Activated CD4-positive, CD25-positive, alpha-beta regulatory T cell treated with anti-CD3 and anti-CD28 coated beads, Interleukin-2, amount 50 U/mL, for 24 hours (primary cell): Measurements from ENCODE around the gene E2F4.

Experiments
- ATAC-seq, 2 donors: fragments of 150-1000 bp; cut with Tn5 transposase; one replicate each; pipeline ENCODE4 v1.10.0; 2021; ENCODE audit warnings: mild to moderate bottlenecking in 1 of 2, moderate library complexity in 1 of 2

The E2F4 gene, protein sequence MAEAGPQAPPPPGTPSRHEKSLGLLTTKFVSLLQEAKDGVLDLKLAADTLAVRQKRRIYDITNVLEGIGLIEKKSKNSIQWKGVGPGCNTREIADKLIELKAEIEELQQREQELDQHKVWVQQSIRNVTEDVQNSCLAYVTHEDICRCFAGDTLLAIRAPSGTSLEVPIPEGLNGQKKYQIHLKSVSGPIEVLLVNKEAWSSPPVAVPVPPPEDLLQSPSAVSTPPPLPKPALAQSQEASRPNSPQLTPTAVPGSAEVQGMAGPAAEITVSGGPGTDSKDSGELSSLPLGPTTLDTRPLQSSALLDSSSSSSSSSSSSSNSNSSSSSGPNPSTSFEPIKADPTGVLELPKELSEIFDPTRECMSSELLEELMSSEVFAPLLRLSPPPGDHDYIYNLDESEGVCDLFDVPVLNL

DNA sequence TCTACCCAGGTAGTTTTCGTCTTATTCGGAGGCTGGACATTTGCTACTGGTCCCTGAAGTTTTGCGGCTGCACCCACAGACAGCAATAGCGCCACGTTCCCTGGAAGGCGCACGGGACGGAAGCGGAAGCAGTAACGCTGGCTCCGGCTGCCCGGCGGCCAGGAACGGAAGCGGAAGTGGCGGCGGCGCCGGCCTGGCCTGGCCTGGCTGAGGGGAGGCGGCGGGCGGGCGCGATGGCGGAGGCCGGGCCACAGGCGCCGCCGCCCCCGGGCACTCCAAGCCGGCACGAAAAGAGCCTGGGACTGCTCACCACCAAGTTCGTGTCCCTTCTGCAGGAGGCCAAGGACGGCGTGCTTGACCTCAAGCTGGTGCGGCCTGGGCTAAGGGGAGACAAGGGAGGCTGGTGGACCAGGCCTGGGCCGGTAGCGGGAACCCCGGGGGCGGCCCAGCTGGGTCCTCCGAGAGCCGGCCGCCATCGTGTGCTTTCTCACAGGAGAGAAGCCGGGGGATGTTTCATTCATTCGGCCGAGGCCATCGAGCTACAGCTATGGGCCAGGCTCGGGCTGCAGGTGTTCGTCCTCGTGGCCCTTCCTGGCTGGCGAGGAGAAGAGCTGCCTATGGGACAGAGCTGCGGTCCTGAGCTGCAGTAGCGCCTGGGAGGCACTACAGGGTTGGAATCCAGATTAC is at the start of gene E2F4:
Gene E2F4 (plus strand): TSS at position 161 of the 687 bp plus-strand sequence. CDS start 73 bp downstream, at position 234.
- ATAC-seq: peak; percentile 97 to 99

DNA sequence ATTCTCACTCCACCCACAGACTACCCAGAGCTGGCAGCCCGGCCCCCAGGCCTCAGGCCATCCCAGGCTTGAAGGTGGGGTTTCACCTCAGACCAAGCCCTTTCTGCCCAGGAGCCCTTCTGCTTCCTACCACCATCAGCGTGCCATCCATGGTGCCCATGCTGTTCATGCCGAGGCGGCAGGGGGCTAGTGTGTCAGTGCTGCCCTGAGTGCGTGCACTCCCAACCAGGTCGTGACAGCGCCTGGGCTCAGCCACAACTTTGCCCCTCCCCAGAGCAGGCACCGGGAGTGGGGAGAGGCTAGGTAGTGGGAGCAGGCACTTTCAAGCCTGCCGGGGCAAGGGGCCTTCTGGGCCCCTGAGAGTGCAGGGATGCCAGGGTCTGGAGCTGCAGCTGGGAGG is 49.6 kb upstream of the E2F4 start:
- no peak for ATAC-seq

DNA sequence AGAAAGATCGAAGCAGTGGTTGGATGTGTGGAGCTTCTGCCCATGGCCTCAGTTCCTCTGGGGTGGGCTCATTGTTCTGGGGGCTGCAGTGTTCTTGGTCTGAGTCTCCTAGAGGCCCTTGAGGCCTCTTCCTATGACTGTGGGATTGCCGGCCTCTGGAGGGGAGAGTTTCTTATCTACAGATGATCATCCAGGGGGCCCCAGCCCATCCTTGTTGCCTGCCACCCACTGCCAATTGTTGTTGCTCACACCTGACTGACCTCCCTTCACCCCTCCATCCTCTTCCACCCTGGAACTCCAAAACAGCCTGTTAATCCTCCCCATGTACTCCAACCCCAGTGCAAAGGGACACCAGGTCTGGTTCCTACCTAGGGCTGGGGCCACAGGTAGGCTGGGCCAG is 47.0 kb upstream of the E2F4 start:
- no peak for ATAC-seq

DNA sequence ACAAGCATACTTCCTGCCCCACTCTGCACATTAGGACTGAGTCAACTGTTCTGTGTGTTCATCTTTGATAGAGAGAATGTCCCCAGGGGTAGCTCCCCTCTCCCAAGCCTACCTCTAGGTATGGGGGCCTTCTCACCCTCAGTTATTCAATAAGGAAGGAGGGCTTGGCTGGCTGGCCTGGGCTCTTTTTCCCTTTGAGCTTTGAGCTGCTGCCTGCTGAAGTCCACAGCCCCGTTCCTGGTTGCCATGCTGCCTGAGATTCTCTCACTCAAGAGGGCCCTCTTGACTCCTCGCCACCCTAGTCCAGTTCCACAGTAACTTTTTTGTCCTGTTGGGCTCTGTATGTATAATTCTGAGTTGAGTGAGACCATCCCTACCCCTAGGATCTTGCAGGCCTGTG is 46.2 kb upstream of the E2F4 start:
- ATAC-seq: no peak

DNA sequence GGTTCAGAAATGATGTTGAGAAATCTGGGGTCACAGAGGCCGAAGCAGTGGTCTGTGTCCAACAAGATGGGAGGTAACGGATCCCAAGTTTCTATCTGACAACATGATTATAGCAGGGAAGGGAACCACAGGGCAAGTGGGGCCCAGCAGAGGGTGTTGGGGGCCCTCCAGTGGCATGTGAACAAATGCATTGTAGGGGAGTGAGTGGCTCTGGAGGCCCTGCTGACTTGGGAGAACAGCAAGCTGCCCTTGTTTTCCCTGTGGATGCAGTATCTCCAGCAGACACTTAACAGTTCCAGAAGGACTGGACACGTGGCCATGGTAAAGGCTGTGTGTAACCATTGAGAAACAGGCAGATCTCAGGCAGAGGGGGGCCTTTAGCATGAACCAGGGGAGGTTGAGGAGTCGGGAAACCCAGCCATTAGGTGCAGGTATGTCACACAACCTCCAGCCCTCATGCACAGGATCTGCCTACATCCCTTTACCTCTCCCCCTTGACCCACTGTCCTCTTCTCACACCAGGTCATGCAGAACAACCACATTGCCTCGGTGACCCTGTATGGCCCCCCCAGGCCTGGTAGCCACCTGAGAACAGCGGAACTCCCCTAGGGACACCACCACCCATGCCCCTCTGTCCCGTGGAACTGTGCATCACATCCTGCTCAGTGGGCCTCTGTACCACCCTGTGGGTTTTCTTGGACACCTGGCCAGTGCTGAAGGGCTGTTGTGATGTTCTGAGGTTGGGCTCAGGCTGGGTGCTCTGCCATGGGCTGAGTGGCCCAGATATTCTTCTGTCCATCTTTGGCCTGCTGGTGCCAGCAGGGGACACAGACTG is 45.2 kb upstream of the E2F4 start:
- no peak for ATAC-seq

DNA sequence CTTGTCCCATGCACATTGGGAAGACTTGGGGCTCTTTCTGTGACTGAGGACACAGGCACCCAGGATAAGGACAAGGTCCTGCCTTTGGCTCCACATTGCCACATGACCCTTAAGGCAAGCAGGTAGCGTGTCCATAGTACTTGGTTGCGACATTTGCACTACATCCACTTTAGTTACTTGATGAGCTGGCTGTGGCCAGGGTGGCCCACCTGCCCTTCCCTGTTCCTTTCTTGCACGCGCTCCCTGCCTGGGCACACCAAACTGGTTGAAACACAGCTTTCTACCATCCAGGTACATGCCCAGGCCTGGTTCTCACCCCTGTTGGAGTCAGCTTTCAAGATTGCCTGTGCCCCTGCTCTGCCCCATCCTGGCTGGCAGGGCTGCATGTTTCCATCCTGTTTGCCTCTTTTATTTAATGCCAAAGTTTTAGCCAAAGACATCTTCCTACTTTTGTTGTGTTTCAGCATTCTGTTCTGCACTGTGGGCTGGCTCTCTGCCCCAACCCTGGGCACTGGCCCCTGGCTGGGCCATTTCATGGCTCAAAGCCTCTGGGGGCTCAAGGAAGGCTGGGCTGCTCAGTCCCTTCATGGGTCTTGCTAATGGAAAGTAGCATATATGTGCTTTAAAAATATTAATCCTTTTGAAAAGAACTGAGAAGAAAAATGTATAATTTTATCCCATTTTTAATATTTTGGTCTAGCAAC is 44.4 kb upstream of the E2F4 start:
- no peak for ATAC-seq

DNA sequence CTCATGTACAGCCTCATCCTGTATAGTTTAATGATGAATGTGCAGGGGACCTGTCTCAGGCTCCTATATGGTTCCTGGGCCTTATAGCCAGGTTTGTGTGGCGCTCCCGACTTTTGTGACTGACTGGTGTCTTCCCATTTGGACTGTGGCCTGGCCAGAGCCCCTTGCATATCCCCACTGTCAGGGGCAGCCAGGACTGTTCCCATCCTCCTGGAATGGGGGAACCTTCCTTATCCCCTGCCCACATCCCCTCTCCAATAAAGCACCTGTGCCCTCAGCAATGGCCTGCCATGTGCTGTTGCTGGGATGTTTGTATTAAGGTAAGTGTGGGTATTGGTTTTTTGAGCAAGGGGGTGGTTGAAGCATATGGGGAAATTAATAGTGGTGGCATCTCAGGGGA is 43.7 kb upstream of the E2F4 start:
- no peak for ATAC-seq

DNA sequence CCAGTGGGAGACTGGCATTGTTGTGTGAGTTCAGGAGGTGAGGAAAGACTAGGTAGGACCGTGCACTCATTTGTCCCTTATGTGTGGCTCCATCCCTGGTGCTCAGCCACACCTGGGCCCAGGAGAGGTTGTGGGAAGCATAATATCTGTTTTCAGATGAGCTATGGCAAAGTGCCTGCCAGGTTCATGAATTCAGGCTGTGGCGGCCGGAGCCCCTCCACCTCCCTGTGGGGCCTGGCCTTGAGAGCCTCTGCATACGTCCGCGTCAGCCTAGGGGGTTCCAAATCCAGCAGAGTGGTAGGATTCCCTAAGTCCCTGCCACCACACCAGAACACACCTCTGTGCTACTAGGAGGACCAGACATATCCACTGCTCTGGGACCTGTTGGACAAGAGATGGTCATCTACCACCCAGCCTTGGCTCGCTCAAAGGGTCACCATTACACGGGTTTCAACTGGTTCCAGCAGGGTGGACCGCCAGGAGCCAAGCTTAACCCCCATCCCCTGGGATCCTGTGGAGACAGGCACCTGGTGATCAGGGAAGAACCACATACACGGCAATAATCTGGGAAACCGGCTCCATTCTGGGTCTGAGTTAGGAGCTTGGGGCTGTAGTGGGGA is 43.2 kb upstream of the E2F4 start:
- no peak for ATAC-seq

DNA sequence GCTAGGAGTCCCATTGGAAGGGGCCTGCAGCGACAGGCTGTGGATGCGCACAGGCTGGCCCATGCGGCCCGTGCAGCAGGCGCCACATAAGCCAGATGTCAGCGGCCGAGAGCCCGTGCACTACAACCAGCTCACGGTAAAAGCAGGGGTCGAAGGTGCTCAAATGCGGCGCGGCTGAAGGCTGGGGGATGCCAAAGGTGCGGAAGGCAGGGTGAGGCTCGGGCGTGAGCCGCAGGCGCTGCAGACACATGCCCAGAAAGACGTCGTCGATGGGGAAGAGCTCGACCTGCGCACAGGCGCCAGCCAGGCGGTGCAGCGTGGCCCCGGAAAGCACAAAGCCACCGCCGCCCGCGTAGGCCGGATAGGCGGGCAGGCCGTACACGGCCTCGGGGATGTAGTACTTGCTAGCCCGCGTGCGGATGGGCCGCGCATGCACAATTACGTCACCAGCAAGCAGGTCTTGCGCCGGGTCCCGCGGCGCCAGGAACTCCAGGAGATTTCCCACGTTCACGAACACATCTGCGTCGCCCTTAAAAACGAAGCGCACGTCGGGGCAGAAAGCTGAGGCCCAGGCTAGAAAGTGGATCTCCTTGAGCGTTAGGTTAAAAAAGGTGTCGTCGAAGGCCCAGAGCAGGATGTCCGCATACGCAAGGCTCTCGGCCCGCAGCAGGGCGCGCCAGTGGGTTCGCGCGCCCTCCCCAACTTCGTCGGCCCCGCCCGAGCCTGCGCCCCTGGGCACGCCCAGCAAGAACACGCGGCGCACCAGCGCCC is 42.5 kb upstream of the E2F4 start:
- no peak for ATAC-seq

DNA sequence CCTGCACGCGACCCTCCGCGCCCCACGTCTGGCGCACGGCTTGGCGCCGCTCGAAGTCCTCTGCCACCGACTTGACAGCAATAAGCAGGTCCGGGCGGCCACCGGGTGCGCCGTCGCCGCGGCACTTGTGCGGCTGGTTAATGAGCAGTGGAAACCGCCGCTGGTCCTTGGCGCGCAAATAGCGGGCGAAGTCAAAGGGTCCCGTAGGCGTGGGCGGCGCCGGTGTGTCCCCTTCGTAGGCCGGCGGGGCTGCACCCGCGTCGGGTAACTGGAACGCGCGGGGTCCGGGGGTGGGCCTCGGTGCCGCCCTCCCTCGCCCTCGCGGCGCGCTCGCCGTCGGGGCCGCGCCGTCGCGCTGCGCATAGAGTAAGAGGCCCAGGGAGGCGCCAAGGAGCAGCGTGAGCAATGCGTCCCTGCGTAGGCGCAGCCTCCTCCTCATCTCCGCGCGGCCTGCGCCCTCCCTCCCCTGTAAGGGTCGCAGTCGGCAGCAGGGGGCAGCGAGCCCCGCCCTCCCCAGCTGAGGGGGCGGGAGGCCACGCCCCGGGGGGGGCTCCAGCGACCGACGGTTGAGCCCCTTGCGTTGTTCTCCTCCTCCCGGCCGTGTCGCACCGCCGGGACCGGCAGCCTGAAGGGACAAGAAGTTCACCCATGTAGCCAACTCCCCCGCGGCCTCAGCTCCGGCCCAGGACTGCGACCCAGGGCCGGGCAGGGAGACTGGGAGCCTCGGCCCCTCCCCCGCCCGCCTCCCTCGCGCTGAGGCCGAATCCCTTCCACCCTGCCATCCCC is 41.7 kb upstream of the E2F4 start:
- ATAC-seq: peak; percentile 69 to 74

DNA sequence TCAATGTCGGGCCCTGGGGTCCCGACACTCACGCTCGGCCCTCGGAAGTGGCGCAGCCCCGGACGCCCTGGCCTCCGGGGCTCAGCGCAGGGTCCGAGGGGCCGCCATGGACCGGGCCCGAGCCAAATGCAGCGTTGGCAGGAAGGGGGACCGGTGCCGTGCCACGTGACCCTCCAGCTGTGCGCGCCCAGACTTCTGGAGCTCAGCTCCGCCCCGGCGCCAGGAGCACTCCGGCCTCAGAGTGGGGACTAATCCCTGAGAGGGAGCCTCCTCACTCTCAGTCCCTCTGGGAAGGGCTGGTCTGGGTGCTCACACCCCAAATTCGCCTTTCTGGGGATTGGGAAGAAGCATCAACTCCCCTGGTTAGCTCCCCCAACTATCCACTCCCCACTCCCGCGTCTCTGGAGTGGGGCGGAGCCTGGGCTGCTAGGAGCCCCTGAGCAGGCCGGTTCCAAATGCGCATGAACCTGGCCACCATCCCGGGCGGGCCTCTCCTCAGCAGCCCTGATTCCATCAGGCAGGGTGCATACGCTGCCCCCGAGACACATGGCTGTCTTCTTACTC is 41.0 kb upstream of the E2F4 start, which contains the start of gene B3GNT9:
Gene B3GNT9 (minus strand): TSS at position 166 of the 564 bp plus-strand sequence. CDS start 513 bp downstream, outside the sequence.
- ATAC-seq: no peak

DNA sequence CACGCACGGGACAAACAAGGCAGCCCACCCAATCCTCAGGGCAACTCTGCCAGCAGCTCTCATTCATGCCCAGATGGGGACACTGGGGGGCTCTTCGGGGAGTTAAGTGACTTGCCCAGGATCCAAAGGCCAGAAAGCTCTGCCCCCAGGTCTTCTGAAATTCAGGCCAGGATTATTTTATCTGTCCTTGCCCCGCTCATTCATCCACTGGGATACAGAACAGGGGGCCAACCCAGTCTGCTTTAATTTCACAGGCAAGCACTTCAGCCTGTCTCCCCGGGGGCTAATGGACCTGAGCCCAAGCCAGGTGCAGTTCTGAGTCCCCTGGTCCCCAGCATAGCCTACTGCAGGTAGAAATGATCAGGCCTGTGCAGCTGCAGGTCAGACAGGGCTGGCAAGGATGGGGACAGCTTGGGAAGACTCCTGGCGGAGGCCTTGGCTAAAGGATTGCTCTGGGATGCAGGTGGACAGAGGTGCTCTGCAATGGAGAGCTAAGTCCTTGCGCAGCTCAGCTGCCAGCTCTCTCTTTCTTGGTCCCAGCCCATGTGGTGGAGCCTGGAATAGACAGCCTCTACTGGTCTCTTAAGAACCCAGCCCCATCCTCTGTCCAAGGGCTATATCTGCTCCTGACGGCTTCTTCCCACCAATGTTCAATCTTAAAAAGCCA is 40.4 kb upstream of the E2F4 start:
- no peak for ATAC-seq

DNA sequence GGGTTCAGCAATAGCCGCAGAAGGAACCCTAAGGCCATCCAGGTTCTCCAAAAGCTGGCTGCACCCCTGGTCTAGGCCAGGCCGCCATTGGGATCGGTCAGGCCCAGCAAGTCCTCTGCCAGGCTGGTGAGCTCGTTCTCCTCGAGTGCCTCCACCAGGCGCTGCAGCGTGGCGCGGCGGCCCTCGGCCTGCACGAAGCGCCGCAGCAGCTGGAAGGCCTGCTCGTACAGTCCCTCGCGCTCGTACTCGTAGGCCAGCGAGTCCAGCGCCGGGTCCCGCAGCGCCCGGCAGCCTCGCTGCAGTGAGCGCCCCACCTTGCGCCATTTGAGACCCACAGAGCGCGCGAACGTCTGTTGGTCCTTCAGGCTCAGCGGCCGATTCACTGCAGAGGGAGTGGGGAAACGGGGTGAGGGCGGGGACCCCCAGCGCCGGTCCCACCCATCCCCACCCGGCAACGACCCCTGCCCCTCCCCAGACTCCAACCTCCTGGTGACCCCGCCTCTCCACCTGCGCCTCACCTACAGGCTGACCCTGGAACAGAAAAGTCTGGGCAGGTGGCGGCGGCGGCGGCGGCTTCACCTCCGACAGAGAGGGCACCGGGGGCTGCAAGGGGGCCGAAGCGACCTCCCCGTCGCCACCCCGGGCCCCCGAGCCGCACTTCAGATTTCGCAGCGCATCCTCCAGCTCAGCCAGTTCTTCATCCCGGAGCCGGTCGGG is 37.2 kb upstream of the E2F4 start:
- no peak for ATAC-seq

DNA sequence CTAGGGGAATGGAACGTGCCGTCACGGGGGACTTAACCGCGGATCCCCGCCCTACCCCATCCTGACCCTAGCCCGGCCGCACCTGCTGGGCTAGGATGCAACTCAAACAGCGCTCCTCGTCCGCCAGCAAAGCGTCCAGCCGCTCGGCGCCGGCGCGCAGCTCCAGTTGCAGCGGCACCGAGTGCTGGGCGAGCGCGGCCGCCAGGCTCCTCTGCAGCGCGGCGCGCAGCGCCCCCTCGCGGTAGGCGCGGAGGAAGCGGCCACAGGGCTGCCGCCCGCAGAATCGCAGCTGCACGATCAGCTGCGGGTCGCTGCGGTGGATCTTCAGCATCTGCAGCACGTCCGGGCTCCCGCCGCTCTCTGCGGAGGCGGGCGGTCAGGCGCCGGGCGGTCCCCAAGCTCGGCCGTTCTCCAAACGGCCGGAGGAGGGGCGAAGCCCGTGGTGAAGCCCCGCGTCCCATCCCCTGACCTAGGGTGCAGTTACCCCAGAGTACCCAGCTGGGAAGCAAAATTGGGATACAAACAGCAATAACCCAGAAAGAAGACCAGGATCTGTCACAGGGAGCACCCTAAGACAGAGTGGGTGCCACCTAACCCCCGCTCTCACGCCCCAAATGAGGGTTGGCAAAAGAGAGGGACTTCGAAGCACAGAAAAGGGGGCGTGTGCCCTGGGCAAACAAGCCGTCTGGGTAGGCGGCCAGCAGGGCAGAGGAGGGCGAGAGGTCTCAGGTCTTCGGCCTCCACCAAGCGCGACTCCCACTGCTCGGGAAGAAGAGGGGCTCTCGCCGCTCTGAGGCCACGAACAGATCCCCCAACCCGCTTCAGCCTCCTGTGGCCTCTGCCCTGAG is 36.4 kb upstream of the E2F4 start:
- peak; percentile 48 to 52 for ATAC-seq

DNA sequence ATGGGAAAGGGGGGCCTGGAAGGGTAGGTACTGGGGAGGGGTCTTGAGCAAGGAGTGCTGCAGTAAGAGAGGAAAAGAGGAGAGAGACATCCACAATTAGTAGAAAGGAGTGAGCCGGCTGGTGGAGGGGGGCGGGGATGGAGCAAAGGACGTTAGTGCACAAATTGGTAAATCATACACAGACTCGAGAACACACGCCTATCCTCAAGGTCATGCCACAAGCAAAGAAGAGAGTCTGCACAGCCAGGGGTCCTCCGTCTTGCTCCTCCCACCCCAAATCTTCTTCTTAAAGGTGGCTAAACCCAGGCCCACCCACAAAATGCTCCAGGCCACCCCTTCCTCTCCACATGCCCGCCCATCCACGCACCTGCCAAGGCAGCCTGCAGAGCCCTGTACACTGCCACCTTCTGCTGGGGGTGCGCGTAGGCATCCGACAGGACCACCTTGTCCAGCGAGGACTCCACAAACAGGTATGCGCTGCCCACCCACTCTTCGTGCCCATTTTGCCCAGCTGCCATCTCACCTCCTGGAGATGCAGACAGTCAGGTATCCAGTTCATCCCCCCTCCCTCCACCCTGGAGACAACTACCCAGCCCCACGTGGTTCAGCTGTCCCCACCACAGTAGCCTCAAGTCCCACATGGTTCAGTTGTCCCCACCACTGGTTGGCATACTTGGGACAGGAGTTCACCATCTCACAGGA is 35.7 kb upstream of the E2F4 start:
- ATAC-seq: no peak

DNA sequence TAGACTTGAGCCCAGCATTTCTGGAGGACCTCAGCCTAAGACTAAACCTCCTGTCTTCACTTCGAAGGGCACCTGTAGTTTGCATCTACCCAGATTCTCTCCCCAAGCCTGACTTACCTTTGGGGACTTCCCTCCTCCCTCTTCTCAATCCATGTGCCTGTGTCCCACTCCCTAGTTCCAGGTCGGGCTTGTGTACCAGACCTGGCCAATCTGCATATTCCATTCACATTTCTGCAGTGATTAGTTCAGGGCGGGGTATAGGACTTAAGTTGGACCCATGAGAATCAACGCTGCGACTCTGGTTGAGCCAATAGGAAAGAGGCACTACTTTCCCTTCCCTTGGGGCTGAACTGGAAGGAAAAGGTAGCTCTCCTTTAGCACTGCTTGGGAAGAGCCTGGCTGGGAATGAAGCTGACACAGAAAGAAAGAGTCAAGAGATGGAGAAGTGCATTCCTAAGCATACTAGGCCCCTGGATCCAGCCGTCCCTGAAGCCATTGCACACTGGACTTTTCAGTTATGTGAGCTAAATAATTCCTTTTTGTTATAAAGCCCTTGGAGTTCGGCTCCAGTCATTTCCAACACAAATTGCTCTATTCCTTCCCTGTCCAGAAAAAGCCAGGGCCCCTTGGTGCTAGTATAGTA is 34.7 kb upstream of the E2F4 start:
- ATAC-seq: no peak
